CD8-positive, alpha-beta memory T cell (primary cell): ENCODE data around the gene QRICH1. TPM values are rescaled to one million over a fixed set of nuclear protein-coding genes. Genes with fewer than 3 reads are reported as not detected.

Source experiments
- CTCF ChIA-PET: fragments of 350-600 bp; sonication (Branson Sonifier 250); formaldehyde crosslinking; loops from one replicate; lab custom pipeline; 2021; ENCODE audit warnings: antibody characterized with exemption; lab: Charles Lee
- POLR2A ChIA-PET: fragments of 350-600 bp; sonication (Branson Sonifier 250); formaldehyde crosslinking; loops from one replicate; lab custom pipeline; 2021; ENCODE audit warnings: antibody characterized with exemption; lab: Charles Lee
- DNase-seq, 5 donors: peaks; one replicate each; pipeline versions ENCODE4 v3.0.0 to v3.0.0-alpha.2; 2020 to 2022; ENCODE audit warnings: mixed read lengths in 1 of 5
- H3K27ac ChIP-seq: one replicate; pipeline ENCODE4 v1.7.0; 2013; ENCODE audit warnings: low read depth, mild to moderate bottlenecking, low read length, moderate library complexity
- H3K27me3 ChIP-seq: 2 replicates; pipeline ENCODE4 v1.7.0; 2013; ENCODE audit warnings: low read length, mild to moderate bottlenecking; ENCODE audit not compliant: insufficient read depth, poor library complexity, severe bottlenecking
- H3K36me3 ChIP-seq: 2 replicates; pipeline ENCODE4 v1.7.0; 2013; ENCODE audit warnings: mild to moderate bottlenecking, low read length, moderate library complexity; ENCODE audit not compliant: insufficient read depth
- H3K4me1 ChIP-seq: 2 replicates; pipeline ENCODE4 v1.7.0; 2013; ENCODE audit warnings: mild to moderate bottlenecking, low read length, moderate library complexity; ENCODE audit not compliant: insufficient read depth
- H3K4me3 ChIP-seq: 2 replicates; pipeline ENCODE4 v1.7.0; 2013; ENCODE audit warnings: mild to moderate bottlenecking, low read length
- H3K9me3 ChIP-seq: 2 replicates; pipeline ENCODE4 v1.7.0; 2013; ENCODE audit warnings: mild to moderate bottlenecking, low read length
- H3K27ac Mint-ChIP-seq, 8 donors: one replicate each; pipeline ENCODE4 v1.8.0; 2020 to 2021; ENCODE audit warnings: mixed read lengths in 8 of 8, mild to moderate bottlenecking in 6 of 8, inconsistent platforms in 3 of 8, moderate library complexity in 3 of 8
- H3K27me3 Mint-ChIP-seq, 2 donors: one replicate each; pipeline ENCODE4 v1.8.0; 2020 to 2021; ENCODE audit warnings: mixed read lengths in 2 of 2, mild to moderate bottlenecking in 1 of 2, moderate library complexity in 1 of 2
- H3K36me3 Mint-ChIP-seq, 3 donors: one replicate each; pipeline ENCODE4 v1.8.0; 2020 to 2021; ENCODE audit warnings: mixed read lengths in 3 of 3, inconsistent platforms in 1 of 3, mild to moderate bottlenecking in 1 of 3
- H3K4me1 Mint-ChIP-seq, 3 donors: one replicate each; pipeline ENCODE4 v1.8.0; 2020 to 2021; ENCODE audit warnings: mixed read lengths in 3 of 3, inconsistent platforms in 1 of 3, mild to moderate bottlenecking in 1 of 3
- H3K4me3 Mint-ChIP-seq, 7 donors: one replicate each; pipeline ENCODE4 v1.8.0; 2020 to 2021; ENCODE audit warnings: mixed read lengths in 7 of 7, mild to moderate bottlenecking in 6 of 7, moderate library complexity in 4 of 7, inconsistent platforms in 2 of 7
- H3K9me3 Mint-ChIP-seq, 5 donors: one replicate each; pipeline ENCODE4 v1.8.0; 2020 to 2022; ENCODE audit warnings: mixed read lengths in 5 of 5, mild to moderate bottlenecking in 3 of 5, moderate library complexity in 2 of 5, inconsistent platforms in 1 of 5
- polyA plus RNA-seq: library from polyadenylated mRNA; unstranded; fragments of 300-500 nt; fragmentation: Illumina TruSeq; gene quantifications from one replicate; pipeline ENCODE4 v1.2.3, GENCODE V29; 2021
- total RNA-seq, 2 experiments: library from RNA; stranded (reverse); gene quantifications; one replicate each; pipeline ENCODE4 v1.2.3, GENCODE V29; 2021

Gene QRICH1
- total and polyA plus RNA-seq, 3 experiments from 2014 or later = 30.5 to 134 (median 122) TPM

- Mint-ChIP-seq H3K4me1 (peaks cover 16 to 22% (median 17%) of the 10 kb centered on the region in 3 donors), H3K27ac (peak overlapping the region in 5 of 8 donors; percentile 18 to 69 (median 35)), H3K36me3 (peaks cover 0 to 59% (median 6%) of the 10 kb centered on the region in 3 donors), H3K4me3 (peak overlapping the region in 1 of 7 donors; percentile 5), H3K27me3 (no peaks in the 10 kb centered on the region), H3K9me3 (no peaks in the 10 kb centered on the region)
- Histone ChIP-seq H3K27ac (no peak overlapping the region), H3K4me1 (peaks cover 8% of the 10 kb centered on the region), H3K4me3 (no peak overlapping the region), H3K27me3 (no peaks in the 10 kb centered on the region), H3K9me3 (no peaks in the 10 kb centered on the region), H3K36me3 (peaks cover 23% of the 10 kb centered on the region)
- no peak for DNase-seq
- POLR2A ChIA-PET = no interaction called here
- CTCF ChIA-PET = interaction anchor here (1.1 to 7.4 kb wide), 5 partner anchors 21 to 171 kb away, joined by 3 to 109 read pairs (median 6); partner anchors contain the start of genes IMPDH2, QRICH1 and WDR6
Observed at GRCh38 chr3:48985831-48986376, 108.0 kb downstream of the QRICH1 start.

DNA sequence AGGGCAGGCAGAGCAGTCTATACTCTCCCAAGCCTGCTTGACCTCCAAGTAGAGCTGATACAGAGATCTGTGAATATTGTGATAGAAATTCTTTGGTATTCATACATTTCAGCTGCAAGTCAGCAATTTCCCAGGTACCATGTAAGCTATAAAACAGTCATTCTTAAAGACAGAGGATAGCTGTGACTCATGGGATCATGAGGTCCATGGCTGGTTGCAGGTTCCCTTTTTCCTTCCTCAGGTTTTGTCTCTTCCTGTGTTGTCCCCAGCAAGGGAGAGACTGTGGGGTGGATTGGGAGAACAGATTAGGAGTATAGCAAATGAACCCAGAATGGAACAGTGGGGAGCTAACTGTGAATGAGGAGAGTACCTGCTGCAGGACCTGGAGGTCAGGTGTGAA is 109.2 kb downstream of the QRICH1 start:
- Mint-ChIP-seq H3K4me3 (peak overlapping the region in 2 of 7 donors; percentile 33 to 40), H3K36me3 (peaks cover 0 to 63% (median 6%) of the 10 kb centered on the region in 3 donors), H3K27me3 (no peaks in the 10 kb centered on the region), H3K27ac (peak overlapping the region in 3 of 8 donors; percentile 5 to 73 (median 62)), H3K9me3 (no peaks in the 10 kb centered on the region), H3K4me1 (peaks cover 14 to 18% (median 15%) of the 10 kb centered on the region in 3 donors)
- no peak for DNase-seq
- Histone ChIP-seq H3K27ac (no peak overlapping the region), H3K36me3 (peaks cover 30% of the 10 kb centered on the region), H3K4me3 (no peak overlapping the region), H3K27me3 (no peaks in the 10 kb centered on the region), H3K9me3 (no peaks in the 10 kb centered on the region), H3K4me1 (peaks cover 6% of the 10 kb centered on the region)
- POLR2A ChIA-PET = no interaction called here
- CTCF ChIA-PET = interaction anchor here (0.8 to 1.6 kb wide), 3 partner anchors 22 to 173 kb away, joined by 3 to 5 read pairs (median 4); partner anchors contain the start of genes NDUFAF3 and WDR6

DNA sequence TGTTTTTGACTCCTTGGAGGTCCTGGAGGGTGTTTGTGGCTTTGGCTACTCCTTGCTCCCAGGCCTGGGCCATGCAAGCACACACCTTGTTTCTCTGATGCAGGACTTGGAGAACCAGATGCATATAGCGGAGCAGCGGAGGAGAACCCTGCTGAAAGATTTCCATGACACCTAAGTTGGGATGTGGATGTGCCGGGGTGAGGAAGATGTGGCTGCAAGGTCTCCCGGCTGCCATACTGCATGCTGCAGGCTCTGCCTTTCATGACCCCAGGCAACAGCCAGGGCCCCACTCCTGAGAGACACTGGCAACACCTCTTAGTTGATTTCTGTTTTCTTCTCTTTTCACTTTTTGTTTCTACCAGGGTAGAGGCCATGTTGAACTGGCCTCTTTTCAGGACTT is 110.8 kb downstream of the QRICH1 start:
- H3K4me3 ChIP-seq = no peak overlapping the region
- H3K27ac Mint-ChIP-seq = peak overlapping the region in 2 of 8 donors; percentile 51 to 72
- CTCF ChIA-PET = no interaction called here

GRCh38 chr3:48982686-48983085 is 111.2 kb downstream of the QRICH1 start:
- H3K36me3 ChIP-seq = peaks cover 38% of the 10 kb centered on the region

More for the DNA sequence above, 110.8 kb downstream of the QRICH1 start:
- Histone ChIP-seq H3K36me3 (peaks cover 38% of the 10 kb centered on the region), H3K27me3 (no peaks in the 10 kb centered on the region), H3K4me1 (no peaks in the 10 kb centered on the region), H3K27ac (no peak overlapping the region), H3K9me3 (no peaks in the 10 kb centered on the region)
- H3K4me1 Mint-ChIP-seq = peaks cover 5% of the 10 kb centered on the region in 3 donors
- H3K36me3 Mint-ChIP-seq = peaks cover 0 to 69% (median 9%) of the 10 kb centered on the region in 3 donors
- DNase-seq = no peak
- H3K9me3 Mint-ChIP-seq = no peaks in the 10 kb centered on the region
- H3K27me3 Mint-ChIP-seq = no peaks in the 10 kb centered on the region
- H3K4me3 Mint-ChIP-seq = no peak overlapping the region
- POLR2A ChIA-PET = interaction anchor here (0.6 kb wide), 1 partner anchor 28 kb away, joined by 5 read pairs; no protein-coding TSS in a partner anchor

GRCh38 chr3:48982016-48982415 is 111.9 kb downstream of the QRICH1 start:
- Mint-ChIP-seq H3K4me3 (no peak overlapping the region), H3K36me3 (peaks cover 0 to 75% (median 9%) of the 10 kb centered on the region in 3 donors), H3K27ac (peak overlapping the region in 1 of 8 donors; percentile 47), H3K4me1 (peaks cover 0 to 2% (median 0%) of the 10 kb centered on the region in 3 donors), H3K9me3 (no peaks in the 10 kb centered on the region), H3K27me3 (no peaks in the 10 kb centered on the region)
- Histone ChIP-seq H3K4me1 (no peaks in the 10 kb centered on the region), H3K27ac (no peak overlapping the region), H3K4me3 (no peak overlapping the region), H3K27me3 (no peaks in the 10 kb centered on the region), H3K9me3 (no peaks in the 10 kb centered on the region), H3K36me3 (peaks cover 38% of the 10 kb centered on the region)
- no peak for DNase-seq
- ChIA-PET POLR2A (no interaction called here), CTCF (interaction anchor here (1.0 kb wide), 1 partner anchor 25 kb away, joined by 3 read pairs; the partner anchor contains the start of gene WDR6)

More at GRCh38 chr3:48982686-48983085, 111.2 kb downstream of the QRICH1 start:
- Mint-ChIP-seq H3K4me3 (no peak overlapping the region), H3K27ac (peak overlapping the region in 1 of 8 donors; percentile 72), H3K4me1 (peaks cover under 1 to 2% (median under 1%) of the 10 kb centered on the region in 3 donors), H3K27me3 (no peaks in the 10 kb centered on the region), H3K36me3 (peaks cover 0 to 73% (median 9%) of the 10 kb centered on the region in 3 donors), H3K9me3 (no peaks in the 10 kb centered on the region)
- ChIA-PET POLR2A (interaction anchor here (0.6 kb wide), 1 partner anchor 28 kb away, joined by 5 read pairs; no protein-coding TSS in a partner anchor), CTCF (no interaction called here)
- Histone ChIP-seq H3K27me3 (no peaks in the 10 kb centered on the region), H3K4me1 (no peaks in the 10 kb centered on the region), H3K4me3 (no peak overlapping the region), H3K9me3 (no peaks in the 10 kb centered on the region), H3K27ac (no peak overlapping the region)
- DNase-seq = no peak

DNA sequence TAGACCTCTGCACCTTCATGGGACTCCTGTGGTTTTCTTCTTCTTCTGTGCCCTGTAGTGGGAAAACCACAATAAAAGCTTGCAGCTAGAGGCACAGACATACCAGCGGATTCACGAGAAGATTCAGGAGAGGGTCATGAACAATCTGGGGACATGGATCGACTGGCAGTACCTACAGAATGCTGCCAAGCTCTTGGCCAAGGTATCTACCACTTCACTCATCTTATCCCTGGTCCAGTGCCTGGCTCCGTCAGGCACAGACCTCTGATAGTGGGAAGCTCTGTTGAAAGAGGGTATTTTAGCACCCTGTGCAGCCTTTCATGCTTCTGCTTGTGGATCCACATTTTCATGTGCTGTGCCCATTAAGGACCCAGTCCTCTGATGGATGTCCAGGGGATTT is 113.6 kb downstream of the QRICH1 start:
- H3K27ac Mint-ChIP-seq = peak overlapping the region in 3 of 8 donors; percentile 5 to 37 (median 29)
- no peaks in the 10 kb centered on the region for H3K4me1 Mint-ChIP-seq
- no peak for DNase-seq
- H3K27me3 Mint-ChIP-seq = no peaks in the 10 kb centered on the region
- ChIA-PET CTCF (no interaction called here), POLR2A (interaction anchor here (0.6 to 0.7 kb wide), 3 partner anchors 60 to 1127 kb away, joined by 4 to 5 read pairs (median 4); no protein-coding TSS in a partner anchor)
- Histone ChIP-seq H3K36me3 (peaks cover 44% of the 10 kb centered on the region), H3K27ac (no peak overlapping the region), H3K4me3 (no peak overlapping the region), H3K27me3 (no peaks in the 10 kb centered on the region), H3K9me3 (no peaks in the 10 kb centered on the region), H3K4me1 (no peaks in the 10 kb centered on the region)
- no peaks in the 10 kb centered on the region for H3K9me3 Mint-ChIP-seq
- no peak overlapping the region for H3K4me3 Mint-ChIP-seq
- peaks cover 0 to 80% (median 10%) of the 10 kb centered on the region in 3 donors for H3K36me3 Mint-ChIP-seq

Other genes with a start within 250 kb of the QRICH1 start
- gene PRKAR2A, start 246.2 kb downstream of the QRICH1 start, total RNA-seq = 10 to 100 TPM; 61.5 to 62.1 TPM
- gene PRKAR2A, start 246.2 kb downstream of the QRICH1 start, polyA plus RNA-seq = 16.4 TPM
- 10 to 100 TPM; 29.1 to 31.5 TPM for gene SLC25A20, start 195.2 kb downstream of the QRICH1 start, total RNA-seq
- gene SLC25A20, start 195.2 kb downstream of the QRICH1 start, polyA plus RNA-seq = 40.1 TPM
- gene ARIH2, start 175.2 kb downstream of the QRICH1 start, total RNA-seq = 100 to 1,000 TPM; 117 to 123 TPM
- 126 TPM for gene ARIH2, start 175.2 kb downstream of the QRICH1 start, polyA plus RNA-seq
- gene P4HTM, start 103.8 kb downstream of the QRICH1 start, total RNA-seq = 10 to 100 TPM; 28.6 to 33.0 TPM
- gene P4HTM, start 103.8 kb downstream of the QRICH1 start, polyA plus RNA-seq = 35.0 TPM
- 100 to 1,000 TPM; 158 to 167 TPM for gene WDR6, start 86.7 kb downstream of the QRICH1 start, total RNA-seq
- 82.9 TPM for gene WDR6, start 86.7 kb downstream of the QRICH1 start, polyA plus RNA-seq
- 10 to 100 TPM; 27.9 to 31.7 TPM for gene DALRD3, start 75.5 kb downstream of the QRICH1 start, total RNA-seq
- 24.4 TPM for gene DALRD3, start 75.5 kb downstream of the QRICH1 start, polyA plus RNA-seq
- 10 to 100 TPM; 86.3 to 88.8 TPM for gene NDUFAF3, start 72.0 kb downstream of the QRICH1 start, total RNA-seq
- gene NDUFAF3, start 72.0 kb downstream of the QRICH1 start, polyA plus RNA-seq = 217 TPM
- gene IMPDH2, start 64.7 kb downstream of the QRICH1 start, total RNA-seq = 100 to 1,000 TPM; 448 to 457 TPM
- gene IMPDH2, start 64.7 kb downstream of the QRICH1 start, polyA plus RNA-seq = 76.1 TPM
- 100 to 1,000 TPM; 233 to 244 TPM for gene QARS1, start 10.7 kb upstream of the QRICH1 start, total RNA-seq
- gene QARS1, start 10.7 kb upstream of the QRICH1 start, polyA plus RNA-seq = 95.8 TPM
- gene USP19, start 26.8 kb upstream of the QRICH1 start, total RNA-seq = 10 to 100 TPM; 71.8 to 73.9 TPM
- 32.8 TPM for gene USP19, start 26.8 kb upstream of the QRICH1 start, polyA plus RNA-seq
- gene LAMB2, start 39.0 kb upstream of the QRICH1 start, total RNA-seq = under 1 TPM; 0.58 to 0.77 TPM
- not detected for gene LAMB2, start 39.0 kb upstream of the QRICH1 start, polyA plus RNA-seq
- 10 to 100 TPM; 32.1 to 34.2 TPM for gene CCDC71, start 72.3 kb upstream of the QRICH1 start, total RNA-seq
- gene CCDC71, start 72.3 kb upstream of the QRICH1 start, polyA plus RNA-seq = 0.94 TPM
- 1 to 10 TPM; 3.5 to 4.1 TPM for gene KLHDC8B, start 77.5 kb upstream of the QRICH1 start, total RNA-seq
- 3.0 TPM for gene KLHDC8B, start 77.5 kb upstream of the QRICH1 start, polyA plus RNA-seq
- 1 to 10 TPM; 6.1 to 6.6 TPM for gene C3orf62, start 183.2 kb upstream of the QRICH1 start, total RNA-seq
- gene C3orf62, start 183.2 kb upstream of the QRICH1 start, polyA plus RNA-seq = 1.8 TPM
- 10 to 100 TPM; 72.6 to 73.0 TPM for gene USP4, start 246.0 kb upstream of the QRICH1 start, total RNA-seq
- 69.9 TPM for gene USP4, start 246.0 kb upstream of the QRICH1 start, polyA plus RNA-seq